ENCODE measurements around the gene CTTN.
"Not testable (repeated sequence)": the region's sequence is repeated elsewhere in the genome, so short reads cannot be mapped to it uniquely, and the experiment has no call there.

CTTN gene

DNA sequence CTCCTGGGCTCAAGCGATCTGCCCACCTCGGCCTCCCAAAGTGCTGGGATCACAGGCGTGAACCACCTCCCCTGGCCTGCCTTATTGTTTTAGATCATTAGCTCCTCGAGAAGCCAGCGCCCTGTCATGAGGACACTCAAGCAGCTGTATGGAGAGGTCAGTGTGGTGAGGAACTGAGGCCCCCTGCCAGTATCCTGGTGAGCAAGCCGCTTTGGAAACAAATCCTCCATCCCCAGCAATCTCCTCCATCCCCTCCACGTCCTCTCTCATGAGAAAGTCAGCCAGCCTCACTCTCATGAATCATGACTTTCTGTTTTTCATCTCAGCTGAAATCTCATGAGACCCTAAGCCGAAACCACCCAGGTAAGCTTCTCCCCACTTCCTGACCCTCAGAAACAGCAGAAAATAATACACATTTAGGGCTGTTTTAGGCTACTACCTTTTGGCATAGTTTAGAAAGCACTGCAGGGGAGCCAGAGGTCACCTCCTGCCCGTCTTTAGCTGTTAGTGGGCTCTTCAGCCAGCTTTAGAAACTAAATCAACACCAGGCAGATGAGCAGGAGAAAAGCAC lies 56.0 kb downstream of the CTTN start:
- DNase-seq (ENCODE audit: low read depth in 2 of 3, low spot score in 1 of 3) = no peak

DNA sequence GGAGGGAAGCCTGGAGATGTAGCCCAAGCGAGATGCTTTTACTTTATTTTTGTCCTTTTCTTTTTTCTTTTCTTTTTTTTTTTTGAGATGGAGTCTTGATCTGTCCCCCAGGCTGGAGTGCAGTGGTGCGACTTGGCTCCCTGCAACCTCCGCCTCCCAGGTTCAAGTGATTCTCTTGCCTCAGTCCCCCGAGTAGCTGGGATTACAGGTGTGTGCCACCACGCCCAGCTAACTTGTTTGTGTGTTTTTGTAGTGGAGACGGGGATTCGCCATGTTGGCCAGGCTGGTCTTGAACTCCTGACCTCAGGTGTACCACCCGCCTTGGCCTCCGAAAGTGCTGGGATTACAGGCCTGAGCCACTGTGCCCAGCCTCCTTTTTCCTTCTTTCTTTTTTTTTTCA lies 56.5 kb downstream of the CTTN start:
- DNase-seq (ENCODE audit: low read depth in 2 of 3, low spot score in 1 of 3) = not testable (repeated sequence)

DNA sequence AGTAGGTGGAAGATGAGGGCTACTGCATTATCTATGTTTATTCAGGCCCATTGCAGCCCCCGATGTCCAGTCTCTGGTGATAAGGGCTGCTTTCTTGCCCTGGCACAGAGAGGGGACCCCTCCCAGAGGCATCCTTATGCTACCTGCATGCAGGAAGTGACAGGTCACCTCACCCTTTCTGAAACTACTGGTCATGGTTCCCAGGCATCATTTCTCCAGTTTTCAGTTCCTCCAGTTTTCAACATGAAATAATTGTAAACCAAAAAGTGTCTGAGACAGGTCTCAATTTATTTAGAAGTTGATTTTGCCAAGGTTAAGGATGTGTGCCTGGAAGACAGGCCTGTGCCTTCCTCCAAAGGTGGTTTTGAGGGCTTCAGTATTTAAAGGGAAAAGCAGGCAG lies 57.0 kb downstream of the CTTN start:
- DNase-seq (ENCODE audit: low read depth in 2 of 3, low spot score in 1 of 3) = no peak

DNA sequence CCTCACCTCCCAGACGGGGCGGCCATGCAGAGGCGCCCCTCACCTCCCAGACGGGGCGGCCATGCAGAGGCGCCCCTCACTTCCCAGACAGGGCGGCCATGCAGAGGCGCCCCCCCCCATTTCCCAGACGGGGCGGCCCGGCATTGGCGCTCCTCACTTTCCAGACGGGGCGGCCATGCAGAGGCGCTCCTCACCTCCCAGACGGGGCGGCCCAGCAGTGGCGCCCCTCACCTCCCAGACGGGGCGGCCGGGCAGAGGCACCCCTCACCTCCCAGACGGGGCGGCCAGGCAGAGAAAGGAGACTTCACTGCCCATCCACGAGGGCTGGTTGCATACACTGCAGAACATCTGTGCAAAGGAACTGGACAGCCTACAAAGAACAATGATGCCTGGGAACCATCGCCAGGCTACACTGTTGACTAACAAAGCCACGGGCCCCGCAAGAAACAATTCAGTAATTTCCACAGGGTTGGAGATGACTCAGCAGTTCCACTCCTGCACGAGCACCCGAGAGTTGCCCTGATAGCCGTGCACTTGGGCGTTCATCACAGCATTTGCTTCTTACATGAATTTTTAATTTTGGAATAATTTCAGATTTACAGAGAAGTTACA lies 58.7 kb downstream of the CTTN start:
- peak in 1 of 3 donors; percentile 3 for DNase-seq (ENCODE audit: low read depth in 2 of 3, low spot score in 1 of 3)

DNA sequence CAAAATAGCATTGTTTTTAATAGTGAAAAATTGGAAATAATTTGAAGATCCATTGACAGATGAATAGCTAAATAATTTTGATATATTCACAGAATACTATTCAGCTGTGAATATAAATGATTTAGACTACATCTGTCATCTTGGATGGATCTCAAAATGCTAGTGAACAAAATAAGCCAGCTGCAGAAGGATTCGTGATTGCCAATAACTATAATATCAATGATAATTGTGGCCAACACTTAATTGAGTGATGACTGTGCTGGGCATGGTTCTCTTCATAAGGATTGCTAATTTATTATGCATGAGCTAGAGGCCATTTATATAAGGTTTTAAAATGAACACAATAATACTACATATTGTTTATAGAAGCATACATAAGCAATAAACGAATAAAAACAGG lies 60.4 kb downstream of the CTTN start:
- no peak for DNase-seq (ENCODE audit: low read depth in 2 of 3, low spot score in 1 of 3)

DNA sequence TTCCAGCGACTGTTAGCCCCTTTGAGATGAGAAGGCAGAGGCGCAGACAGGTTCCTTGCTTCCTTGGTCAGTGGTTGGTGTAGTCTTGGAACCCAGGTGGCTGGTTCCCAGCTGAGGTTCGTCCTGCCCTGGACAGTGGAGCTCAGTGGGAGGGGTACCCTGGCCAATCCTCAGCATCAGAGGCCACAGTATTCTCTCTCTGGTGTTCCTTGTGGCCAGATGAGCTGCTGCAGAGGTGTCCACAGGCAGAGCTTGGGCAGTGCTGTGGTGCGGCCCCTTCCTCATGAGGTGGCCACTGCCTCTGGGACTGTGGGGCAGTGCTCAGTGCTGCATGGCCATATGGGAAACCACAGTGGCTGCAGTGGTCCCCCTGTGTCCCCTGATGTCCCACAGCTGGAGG lies 61.8 kb downstream of the CTTN start:
- DNase-seq (ENCODE audit: low read depth in 2 of 3, low spot score in 1 of 3) = no peak

DNA sequence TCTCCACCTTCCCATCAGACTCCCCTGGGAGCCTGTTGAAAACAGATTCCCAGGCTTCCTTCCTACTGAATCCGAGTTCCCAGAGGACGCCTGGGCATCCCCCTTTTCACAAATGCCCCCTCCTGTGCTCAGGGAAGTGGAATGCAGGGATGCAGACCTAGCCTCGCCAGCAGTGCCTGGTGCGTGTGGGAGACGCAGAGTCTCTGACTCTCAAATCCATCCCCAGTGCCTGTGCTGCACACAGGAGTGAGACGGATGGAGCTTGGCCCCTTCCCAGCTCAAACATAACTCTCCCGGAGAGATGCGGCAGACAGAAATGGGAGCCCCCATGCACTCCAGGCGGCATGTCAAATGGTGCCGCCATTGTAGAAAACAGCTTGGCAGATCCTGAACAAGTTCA lies 62.6 kb downstream of the CTTN start:
- no peak for DNase-seq (ENCODE audit: low read depth in 2 of 3, low spot score in 1 of 3)

DNA sequence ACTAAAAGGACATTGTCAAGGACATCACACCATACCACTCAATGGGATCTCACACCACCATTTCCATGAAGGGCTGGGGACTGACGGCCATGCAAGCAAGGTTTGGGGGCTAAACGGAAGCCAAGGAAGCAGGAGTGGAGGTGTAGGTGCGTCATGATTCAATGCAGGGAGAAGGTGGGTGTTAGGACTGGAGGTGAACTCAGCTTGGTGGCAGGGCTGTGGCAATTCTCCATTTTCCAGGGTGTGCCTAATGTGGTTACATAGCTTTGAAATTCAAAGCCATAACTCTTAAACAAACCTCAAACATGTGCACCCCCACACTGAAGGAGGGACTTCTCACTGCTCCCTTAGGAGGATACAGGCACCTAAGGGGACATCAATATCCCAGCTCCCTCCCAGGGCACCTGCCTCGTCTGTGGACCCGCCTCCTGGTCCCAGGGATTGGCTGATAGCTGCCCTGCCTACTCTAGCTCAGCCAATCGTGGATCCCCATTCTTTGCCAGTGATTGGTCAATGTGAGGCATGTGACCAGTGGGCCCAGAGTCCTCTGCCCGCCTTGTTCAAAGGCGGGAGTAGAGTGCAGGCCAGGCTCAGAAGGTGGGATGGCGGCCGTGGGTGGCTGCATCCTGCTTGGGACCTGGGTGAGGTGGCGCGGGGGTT lies 64.6 kb downstream of the CTTN start:
- DNase-seq (ENCODE audit: low read depth in 2 of 3, low spot score in 1 of 3) = no peak

DNA sequence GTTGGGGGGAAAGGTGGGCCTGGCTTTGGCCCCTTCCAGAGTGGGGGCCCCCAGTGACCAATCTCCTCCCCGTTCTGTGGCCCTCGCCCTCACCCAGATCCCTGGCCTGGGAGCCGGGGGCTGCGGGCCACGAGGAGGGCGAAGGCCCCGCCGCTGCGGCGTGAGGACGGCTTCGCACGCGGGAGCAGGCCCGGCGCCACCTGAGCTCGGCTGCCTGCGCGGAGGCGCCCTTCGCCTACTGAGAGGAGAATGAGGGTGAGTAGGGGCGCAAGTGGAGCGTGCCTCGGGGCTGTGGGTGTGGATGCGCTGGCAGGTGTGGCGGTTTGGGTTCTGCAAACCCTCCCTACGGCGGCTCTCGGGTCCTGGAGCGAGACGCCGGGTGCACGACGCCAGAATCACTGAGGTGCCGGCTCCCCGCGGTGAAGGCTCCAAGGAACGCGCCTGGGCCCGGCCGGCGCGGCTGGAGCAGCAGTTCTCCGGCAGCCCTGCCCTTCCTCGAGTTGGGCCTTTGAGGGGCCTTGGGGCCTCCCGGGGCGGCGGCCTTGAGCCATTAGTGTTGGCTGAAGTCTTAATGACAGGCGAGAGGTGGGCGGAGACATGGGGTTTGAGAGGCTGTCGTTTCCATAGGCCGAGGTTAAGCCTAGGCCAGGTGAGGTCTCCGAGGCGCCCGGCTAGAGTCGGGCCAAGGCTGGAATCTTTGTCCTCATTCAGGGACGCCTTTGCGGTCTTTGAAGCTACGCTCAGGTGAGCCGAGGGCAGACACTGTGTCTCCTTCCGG lies 65.3 kb downstream of the CTTN start:
- DNase-seq (ENCODE audit: low read depth in 2 of 3, low spot score in 1 of 3) = no peak

DNA sequence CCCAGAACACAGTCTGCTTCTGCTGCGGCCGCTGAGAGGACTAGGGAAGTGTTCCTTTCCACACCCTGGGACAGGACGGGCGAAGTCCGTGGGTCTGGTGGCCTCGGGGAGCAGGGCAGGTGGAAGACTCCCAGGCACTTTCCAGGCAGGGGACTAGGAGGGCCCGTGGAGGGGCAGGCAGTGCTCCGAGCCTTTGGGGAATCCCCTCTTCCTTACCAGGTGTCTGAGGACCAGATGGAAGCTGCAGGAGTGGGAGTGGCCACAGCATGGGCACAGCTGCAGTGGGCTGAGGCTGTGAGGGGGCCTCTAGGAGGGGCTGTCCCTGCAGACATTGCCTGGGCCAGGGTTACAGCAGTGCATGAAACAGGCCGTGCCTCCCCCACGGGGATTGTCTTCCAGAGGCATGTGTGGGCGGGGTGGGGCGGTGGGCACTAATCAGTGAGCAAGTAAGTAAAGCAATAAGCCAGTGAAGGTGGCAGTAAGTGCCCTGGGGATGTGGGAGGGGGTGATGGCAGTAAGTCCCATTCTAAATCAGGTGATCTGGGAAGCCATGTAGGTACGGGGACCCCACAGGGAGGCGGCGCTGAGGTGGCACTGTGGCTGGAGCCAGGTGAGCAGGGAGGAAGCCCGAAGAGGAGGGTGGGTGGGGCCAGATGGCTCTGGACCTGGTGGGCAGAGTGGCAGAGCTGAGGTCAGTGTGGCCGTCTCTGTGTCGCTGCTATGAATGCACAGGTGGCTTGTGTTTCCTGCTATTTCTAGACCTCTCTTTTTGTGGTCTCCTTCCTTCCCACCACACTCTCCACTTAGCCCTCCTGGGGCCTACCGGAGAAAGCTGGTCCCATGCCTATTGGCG lies 66.4 kb downstream of the CTTN start:
- no peak for DNase-seq (ENCODE audit: low read depth in 2 of 3, low spot score in 1 of 3)

DNA sequence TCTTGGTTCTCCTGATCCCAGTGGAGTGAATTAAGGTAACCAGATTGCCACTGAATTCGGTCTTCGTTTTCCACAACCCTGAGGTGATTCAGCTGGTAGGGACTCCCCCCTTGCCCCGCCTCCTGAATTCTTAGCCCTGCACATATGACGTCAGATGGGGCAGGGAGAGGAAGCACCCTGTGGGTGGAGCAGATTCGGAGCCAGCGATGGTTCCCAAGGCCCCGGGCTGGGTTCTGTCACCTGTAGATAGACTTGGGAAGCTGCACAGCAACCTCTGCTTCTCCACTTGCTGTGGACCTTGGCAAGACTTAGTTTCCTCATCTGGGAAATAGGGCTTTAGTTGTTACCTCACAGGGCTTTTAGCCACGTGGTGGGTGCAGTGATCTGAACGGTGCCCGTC lies 67.8 kb downstream of the CTTN start:
- no peak for DNase-seq (ENCODE audit: low read depth in 2 of 3, low spot score in 1 of 3)

DNA sequence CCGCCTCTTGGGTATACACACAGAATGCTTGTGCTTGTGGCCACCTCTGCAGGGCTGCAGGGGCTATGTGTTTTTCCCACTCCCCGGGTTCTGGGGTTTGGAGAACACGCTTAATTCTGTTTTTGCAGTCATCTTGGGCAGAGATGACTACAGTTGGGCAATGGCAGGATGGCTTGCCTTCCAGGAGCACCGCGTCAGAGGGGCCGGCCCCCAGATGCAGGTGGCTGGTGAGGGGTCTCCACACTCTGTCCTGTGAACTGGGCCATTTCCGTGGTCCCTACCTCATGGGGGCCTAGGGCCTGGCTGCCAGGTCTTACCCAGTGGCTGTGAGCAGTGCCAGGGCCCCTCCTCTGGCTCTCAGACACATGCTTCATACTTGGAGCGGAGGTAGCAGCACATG lies 68.3 kb downstream of the CTTN start:
- no peak for DNase-seq (ENCODE audit: low read depth in 2 of 3, low spot score in 1 of 3)

DNA sequence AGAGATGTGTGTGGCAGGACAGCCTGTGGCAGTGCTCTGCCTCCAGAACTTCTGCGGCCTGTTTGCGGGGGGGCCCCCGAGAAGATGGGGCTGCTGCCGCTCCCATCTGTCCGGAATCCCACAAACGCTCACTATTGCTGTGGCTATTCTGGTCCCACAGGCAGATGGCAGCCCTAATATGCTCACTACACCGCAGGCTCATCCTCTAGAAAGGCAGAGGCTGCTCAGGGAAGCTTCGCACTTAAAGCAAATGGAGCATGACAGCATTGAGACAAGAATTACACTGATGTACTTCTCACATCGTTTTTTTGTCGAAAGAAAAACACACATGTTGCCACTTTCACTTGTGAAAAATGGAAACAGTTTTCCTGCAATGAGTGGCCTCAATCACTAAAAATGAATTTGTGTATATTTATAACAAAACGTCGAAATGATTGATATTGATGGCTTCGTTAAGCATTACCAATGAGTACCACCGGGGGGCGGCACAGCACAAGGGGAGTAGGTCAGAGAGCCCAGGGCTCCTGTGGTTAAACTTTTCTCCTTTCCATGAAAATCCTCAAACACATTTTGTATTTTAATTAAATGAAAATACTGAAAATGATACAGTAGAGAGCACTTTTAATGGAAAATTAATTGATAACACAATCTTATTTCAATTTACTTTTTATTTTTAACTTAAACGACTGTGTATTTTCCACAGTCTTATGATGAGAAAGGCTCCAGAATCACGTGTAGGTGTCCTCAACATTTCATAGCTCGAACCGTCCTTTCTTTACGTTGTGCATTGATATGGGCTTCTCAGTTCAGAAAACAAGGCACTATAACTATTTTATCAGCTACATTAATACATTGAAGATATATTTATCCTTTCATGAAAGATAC lies 69.1 kb downstream of the CTTN start:
- peak in 2 of 3 donors; percentile 40 to 62 for DNase-seq (ENCODE audit: low read depth in 2 of 3, low spot score in 1 of 3)

DNA sequence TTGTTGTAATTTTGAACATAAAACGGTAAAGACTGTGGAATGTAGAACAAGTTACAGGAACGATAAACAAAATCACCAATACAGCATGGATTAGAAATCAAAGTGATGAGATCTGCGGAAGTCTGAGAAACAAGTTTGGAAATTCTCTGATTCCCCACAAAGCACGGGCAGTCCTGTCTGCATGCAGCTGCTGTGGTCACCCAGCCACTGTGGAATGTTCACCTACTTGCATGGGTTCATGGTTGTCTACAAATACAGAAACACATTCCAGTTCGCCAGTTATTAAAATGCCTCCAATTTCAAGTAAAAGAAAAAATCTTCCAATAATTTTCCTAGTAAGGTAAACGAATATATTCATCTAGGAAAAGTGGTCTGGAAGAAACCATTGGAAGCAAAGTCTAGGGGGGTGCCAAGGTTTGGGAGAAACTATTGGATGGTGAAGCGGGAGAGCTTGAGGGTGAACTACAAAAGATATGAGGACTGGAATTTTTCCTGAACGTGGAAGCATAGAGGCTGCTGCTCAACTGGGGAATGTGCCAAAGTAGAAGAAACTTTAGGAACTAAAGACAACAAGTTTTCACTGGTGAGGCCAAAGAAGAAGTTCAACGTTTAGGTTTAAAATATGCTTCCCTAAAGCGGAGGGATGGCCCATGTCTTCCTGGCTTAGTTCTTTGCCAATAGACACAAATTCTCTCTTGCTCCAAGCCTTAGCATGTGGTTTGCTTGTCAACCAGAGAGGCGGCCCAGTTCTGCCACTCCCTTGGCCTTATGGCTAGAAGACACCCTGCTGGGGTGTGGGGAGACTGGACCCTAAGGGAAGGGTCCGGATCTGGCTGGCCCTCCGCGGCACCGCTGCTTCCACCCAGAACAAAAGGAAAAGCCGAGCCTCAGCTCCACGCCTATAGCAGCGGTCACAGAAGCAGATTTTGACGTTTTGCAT lies 70.2 kb downstream of the CTTN start:
- no peak for DNase-seq (ENCODE audit: low read depth in 2 of 3, low spot score in 1 of 3)

DNA sequence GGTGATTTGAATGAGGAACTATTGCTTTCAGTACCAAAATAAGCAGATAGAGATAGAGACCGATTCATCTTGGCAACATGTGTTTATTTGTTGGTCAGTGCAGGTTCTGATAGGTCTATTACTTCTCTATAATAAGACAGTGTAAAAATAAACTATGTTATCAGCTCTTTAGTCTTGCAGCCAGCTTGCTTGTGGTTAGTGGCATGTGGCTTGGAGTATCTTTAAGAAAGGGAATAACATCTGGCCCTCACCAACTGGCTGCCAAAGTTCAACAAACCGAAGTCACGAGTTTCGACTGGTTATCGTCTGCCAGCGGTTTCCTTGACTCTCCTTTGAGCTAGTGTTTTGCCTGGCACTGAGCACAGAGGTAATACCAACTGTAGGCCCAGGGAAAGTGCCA lies 71.8 kb downstream of the CTTN start:
- DNase-seq (ENCODE audit: low read depth in 2 of 3, low spot score in 1 of 3) = no peak

DNA sequence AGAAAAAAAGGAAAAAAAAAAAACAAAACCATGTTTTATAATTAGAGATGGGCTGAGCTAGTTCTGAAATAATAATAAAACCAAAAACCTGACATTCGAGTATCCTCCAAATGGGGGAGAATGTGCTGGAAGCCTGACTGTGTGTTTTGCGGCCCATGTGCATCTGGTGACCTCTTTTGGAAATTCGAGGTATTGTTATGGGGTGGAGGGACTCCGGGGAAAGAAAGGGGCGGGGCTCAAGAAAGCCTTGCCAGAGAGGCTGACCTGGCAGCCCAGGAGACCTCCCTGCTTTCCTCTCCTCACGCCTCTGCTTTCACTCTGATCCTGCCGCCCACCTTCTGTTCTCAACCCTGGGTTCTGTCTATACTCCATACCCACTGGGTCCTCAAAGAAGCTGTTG lies 72.9 kb downstream of the CTTN start:
- DNase-seq (ENCODE audit: low read depth in 2 of 3, low spot score in 1 of 3) = peak in 1 of 3 donors; percentile 14

DNA sequence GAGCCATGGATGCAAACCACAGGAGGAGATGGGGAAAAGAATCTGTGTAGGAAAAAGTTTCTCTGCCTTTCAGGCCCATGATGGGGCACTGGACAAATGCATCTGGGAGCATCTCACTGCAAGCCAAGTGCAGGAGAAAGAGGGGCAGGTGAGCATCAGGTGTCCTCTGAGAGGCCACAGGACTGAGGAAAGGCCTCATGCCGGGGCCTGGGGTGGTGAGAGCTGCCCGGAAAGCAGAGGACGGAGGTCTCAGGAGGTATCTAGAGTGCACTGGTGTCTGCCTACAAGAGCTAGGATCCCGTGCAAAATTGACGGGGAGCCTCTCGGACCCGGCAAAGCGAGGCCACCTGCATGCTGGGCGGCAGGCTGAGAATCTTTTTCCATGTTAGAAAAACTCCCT lies 73.9 kb downstream of the CTTN start:
- DNase-seq (ENCODE audit: low read depth in 2 of 3, low spot score in 1 of 3) = no peak

DNA sequence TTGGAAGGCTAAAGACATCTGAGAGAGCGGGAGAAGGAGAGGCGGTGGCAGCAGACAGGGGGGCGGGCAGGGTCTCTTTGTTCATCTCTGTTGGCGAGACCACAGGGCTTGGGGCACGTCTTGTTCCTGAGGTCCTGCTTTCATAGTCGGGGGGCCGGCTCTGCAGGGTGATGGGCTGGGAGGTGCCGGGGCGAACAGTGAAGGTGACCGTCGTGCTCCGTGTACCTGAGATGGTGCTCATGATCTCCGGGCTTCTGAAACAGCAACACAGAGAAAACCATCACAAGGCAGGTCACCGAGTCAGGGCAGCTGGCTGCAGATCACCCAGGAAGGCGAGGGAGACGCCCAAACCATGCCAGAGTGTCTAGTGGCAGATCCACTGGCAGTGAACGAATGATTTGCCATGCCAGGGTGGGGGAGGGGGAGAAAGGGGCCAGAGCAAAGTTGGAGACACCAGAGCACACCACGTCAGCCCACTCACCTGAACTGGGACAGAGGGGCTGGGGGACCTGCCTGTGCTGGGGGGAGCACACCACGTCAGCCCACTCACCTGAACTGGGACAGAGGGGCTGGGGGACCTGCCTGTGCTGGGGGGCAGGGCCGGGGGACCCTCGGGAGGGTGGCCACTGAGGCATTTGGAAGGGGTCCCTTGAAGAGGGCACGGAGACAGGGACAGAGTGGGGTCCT lies 75.0 kb downstream of the CTTN start:
- DNase-seq (ENCODE audit: low read depth in 2 of 3, low spot score in 1 of 3) = no peak
